GM23248 (cell line): ENCODE results near the gene JMJD1C.

ENCODE experiments used
- EZH2 ChIP-seq: fragments of 200-600 bp; sonication (generic); IDR thresholded peaks from 2 replicates; pipeline ENCODE4 v1.6.1; 2018; ENCODE audit warnings: antibody characterized with exemption, mild to moderate bottlenecking; ENCODE audit not compliant: insufficient read depth, poor library complexity, severe bottlenecking
- EZH2phosphoT487 ChIP-seq: fragments of 200-600 bp; sonication (generic); IDR thresholded peaks from 2 replicates; pipeline ENCODE4 v1.6.1; 2018; ENCODE audit warnings: antibody characterized with exemption, moderate library complexity, mild to moderate bottlenecking, low read depth; ENCODE audit not compliant: insufficient read depth

DNA sequence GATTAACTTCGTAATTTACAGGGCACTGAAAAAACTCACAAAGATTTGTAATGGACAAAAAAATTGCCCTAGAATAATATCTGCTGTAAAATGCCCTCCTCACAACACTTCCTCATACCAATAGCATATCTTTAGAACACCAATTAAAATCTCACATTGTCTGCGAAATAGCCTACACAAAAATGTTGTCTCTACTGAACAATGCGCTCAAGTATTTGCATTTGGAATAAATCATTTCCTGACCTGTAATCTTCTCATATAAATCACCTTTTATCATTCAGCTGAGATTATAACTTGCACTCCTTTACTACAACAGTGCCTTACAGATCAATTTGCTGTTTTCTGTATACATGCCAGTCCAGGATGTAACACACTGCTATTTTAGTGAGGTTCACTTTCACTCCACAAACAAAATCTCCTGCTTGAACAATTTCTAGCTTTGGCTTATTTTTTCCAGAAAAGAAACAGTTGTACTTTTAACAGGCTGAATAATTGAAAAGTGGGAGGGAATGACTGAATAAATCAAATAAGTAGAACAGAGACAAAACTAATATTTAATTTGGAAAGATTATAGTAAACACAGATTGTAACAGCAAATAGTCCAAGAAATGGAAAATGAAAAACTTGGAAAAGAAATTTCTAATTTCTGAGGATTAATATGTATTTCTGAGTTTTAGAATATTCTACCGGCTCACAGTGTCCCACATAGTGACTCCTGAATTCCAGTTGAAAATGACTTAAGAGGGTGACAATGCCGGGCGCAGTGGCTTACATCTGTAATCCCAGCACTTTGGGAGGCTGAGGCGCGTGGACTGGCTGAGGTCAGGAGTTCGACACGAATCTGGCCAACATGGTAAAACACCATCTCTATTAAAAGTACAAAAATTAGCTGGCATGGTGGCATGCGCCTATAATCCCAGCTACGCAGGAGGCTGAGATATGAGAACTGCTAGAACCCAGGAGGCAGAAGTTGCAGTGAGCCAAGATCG is 30.6 kb downstream of the JMJD1C start:
- no peak for TF ChIP-seq EZH2
- TF ChIP-seq EZH2phosphoT487, result no peak
